ENCODE data around the gene RASA1.
"Not testable (repeated sequence)": the region's sequence is repeated elsewhere in the genome, so short reads cannot be mapped to it uniquely, and the experiment has no call there.

Gene RASA1

DNA sequence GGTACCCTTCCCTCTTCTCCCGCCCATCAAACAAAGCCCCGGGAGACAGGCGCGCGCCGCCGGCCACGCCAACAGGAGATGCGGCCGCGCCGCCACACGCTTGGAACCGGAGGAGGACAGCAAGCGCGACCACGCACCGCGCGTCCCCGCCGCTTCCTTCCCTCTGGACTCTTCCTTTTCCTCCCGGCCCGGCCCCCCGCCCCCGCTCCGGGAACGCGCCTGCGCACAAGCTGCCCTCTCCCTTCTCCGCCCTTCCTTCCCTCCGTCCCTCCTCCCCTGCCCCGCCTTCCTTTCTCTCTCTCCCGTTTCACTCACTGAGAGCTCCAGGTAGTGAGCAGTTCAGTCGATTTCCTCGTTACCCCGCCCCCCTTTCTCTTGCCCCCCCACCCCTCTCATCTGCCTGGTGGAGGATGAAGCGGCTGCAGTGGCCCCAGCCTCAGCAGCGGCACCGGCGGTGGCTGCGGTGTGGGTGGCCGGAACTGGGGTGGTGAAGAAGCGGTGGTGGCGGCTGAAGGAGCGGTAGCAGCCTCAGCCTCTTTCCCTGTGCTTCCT, at the start of gene RASA1:
Gene RASA1 (plus strand): TSS at position 310 of the 552 bp plus-strand sequence. CDS start 569 bp downstream, outside the sequence.
- peak; percentile 98 for DNase-seq (ENCODE audit: low spot score)

DNA sequence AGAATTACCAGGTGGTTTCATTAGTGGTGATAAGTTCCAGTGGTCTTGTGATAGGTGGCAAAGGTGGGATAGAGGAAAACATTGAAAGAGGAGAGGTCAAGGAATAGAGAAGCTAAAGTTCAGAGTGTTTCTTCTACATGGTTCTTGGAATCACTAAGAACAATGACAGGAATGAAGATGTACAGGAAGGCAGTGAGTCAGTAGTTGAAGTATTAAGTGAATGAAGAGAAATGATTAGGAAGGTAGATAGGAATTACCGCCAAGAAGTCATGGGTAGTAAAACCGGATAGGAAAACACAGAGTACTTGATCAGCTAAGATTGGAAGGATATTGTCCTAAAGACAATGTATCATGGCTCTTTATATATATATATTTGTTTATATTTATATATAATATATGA, 37.9 kb upstream of the RASA1 start:
- DNase-seq (ENCODE audit: low spot score): no peak

DNA sequence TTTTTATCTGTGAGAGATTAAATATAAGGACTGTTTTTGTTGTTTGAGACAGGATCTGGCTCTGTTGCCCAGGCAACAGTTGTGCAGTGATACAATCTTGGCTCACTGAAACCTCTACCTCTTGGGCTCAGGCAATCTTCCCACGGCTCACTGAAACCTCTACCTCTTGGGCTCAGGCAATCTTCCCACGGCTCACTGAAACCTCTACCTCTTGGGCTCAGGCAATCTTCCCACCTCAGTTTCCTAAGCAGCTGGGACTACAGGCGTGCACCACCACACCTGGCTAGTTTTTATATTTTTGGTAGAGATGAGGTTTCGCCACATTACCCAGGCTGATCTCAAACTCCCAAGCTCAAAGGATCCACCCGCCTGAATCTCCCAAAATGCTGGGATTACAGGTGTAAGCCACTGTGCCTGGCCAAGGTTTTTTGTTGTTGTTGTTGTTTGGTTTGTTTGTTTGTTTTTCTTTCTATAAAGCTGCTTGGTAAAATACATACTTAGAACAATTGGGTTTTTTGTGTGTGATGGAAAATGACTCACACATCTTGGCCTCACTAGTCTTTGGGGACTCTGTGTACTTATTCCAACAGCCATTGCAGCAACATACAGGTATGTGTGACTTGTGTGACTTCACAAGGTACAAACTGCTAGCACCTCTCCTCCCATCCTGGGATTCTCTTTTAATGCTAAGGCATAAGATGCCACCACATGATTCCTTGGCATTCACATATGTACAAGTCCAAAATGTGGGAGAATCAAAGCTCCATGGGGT, 36.5 kb upstream of the RASA1 start:
- no peak for DNase-seq (ENCODE audit: low spot score)

DNA sequence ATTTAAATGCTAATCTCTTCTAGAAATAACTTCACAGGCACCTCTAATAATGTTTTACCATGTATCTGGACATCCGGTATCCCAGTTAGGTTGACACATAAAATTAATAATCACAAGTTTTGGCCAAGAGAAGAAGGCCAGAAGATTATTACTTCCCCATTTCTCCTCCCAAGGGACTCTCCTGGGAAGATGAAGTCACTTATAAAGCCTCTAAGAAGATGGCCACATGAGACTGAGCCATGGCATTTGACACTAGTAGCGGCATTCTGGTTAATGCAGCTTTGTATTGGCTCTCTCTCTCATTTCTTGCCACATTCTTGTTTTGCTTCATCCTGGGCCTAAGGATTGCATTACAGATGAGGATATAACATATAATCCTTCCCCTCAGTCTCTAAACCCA, 34.5 kb upstream of the RASA1 start:
- no peak for DNase-seq (ENCODE audit: low spot score)

DNA sequence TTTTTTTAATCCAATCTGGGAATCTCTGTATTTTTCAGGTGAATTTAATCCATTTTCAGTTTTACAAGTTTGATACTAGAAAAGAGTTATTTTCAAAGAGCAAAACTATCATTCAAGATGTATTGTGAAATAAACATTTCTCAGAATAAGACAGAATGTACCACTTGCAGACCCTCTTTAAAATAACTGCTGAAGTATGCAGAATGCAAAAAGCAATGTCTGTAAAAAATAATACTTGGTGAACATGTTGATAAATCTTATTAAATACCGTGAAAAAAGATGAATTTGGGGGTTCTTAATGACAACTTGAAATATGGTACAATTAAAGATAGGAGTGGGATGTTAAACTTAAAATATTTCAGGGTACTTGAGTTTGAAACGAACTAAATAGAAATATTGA, 26.1 kb upstream of the RASA1 start:
- DNase-seq (ENCODE audit: low spot score): no peak

DNA sequence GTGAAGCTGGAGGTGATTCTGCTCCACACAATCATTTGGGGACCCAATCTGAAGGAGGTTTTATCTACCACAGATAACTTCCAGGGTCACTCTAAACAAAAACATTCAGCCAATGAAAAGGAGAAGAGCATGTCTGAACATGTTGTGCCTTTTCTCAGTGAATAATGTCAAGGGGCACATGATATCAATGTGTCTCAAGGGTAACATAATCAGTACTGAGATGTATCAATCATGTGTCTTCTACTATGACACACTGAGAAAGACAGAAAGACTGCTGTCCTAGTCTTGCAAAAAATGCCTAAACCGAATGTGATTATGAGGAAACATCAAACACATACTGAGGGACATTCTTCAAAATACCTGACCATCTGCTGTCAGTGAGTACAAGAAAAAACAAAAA, 25.4 kb upstream of the RASA1 start:
- no peak for DNase-seq (ENCODE audit: low spot score)

DNA sequence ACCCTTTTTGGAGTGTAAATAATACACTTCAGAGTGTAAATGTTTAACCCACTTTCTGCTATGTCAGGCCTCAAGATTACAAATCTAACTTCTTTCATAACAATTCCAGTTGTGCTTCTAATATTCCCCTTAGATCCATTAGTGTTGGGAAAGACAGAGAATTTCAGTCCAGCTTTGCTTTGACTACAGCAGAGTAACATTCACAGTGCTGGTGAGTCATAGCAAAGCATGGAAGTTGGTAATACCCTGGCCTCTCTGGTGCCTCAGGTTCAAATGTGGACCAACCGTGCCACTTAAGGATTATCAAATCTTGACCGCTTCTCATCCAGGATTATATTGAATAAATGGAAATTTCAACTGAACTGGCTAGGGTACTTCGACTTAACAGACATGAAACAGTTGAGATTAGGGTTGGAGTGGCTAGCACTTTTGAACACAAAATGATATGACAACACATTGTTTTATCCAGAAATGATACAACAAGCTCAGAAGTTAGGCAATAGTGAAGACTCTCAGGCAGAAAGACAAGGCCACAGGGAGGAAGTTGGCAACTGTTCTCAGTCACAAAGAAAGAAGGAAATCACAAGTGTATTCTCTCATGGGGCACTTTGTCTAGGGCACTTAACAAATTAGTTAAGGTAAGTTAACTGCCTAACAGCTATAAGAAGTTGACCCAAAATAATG, 24.4 kb upstream of the RASA1 start:
- DNase-seq (ENCODE audit: low spot score): no peak

DNA sequence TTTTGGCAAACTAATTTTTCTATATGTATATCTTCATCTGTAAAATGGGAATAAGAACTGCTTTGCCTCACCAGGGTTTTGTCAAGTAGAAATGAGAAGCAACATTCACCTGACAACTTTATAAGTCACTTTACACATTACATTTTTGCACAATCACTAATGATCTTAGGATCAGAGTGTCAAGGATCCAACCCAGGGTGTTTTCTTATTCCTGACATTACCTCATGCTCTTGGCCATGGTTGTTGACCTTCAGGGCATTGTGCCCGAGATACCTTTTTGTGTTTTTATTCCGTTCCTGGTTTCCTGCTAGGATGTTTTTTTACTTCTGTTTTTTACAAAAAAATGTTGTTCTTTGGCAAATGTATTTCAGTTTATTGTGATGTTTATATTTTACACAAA, 22.2 kb upstream of the RASA1 start:
- no peak for DNase-seq (ENCODE audit: low spot score)

DNA sequence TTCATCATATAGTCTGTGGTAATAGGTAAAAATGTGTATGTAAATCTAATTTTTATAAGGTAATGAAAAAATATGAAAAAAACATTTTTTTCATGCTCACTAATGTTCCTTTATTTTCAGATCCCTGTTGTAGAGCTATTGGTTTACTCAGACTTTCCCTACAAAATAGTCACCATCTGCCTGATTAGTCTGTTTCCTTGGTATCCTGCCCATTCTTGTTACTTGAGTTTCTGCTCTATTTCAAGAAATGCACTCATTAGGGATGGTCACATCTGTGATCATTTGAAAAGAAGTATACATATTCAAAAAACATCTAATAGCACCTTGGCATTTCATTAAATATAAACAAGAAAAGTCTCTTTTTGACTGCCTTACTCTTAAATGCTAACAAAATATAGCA, 21.6 kb upstream of the RASA1 start:
- no peak for DNase-seq (ENCODE audit: low spot score)

DNA sequence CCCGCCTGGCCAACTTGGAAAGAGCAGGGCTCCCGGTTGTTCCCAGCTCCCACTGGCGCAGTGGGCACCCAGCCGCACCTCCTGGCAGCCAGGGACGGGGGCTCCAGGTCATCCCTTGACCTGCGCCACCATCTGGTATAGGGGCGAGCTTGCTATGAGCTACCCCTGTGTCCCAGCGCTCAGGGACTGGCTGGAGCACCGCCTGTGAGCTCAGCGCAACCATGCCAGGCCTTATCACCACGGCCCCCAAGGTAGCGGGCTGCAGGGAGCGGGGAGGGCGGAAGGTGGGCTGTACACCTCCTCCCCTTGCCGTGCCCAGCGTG, 15.4 kb upstream of the RASA1 start:
- no peak for DNase-seq (ENCODE audit: low spot score)

DNA sequence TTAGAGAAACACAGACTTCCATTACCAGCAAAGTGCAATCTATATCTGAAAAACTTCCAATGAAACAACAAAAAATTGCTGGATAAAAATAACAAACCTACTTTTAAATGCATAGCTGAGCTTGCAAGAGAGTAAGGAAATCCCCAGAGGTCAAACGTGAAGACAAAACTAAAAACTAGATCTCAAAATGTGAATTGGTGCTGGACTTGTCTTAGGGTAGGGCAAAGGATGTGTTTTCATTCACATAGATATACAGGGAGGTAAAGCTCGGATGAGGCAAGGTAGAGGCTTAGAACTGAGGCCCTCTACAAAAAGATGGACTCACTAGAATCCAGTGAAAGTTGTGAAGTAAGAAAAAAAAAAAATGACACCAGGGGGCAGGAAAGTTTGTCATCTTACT, 13.6 kb upstream of the RASA1 start:
- no peak for DNase-seq (ENCODE audit: low spot score)

DNA sequence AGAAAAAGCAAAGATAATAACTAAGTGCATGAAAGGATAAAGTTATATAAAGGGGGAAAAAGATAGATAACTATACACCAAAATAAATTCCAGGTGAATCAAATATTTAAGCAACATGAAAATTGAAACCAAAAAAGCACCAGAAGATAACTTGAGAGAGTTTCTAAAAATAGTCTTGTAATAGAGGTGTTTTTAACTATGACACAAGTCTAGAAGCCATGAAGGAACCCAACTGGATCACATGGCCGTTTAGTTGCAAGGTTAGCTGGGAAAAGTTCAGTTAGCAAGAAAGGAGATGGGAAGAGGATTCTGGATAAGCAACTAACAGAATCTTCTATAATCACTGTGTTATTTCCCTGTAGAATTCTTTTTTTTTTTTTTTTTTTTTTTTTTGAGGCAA, 9.2 kb upstream of the RASA1 start:
- no peak for DNase-seq (ENCODE audit: low spot score)

DNA sequence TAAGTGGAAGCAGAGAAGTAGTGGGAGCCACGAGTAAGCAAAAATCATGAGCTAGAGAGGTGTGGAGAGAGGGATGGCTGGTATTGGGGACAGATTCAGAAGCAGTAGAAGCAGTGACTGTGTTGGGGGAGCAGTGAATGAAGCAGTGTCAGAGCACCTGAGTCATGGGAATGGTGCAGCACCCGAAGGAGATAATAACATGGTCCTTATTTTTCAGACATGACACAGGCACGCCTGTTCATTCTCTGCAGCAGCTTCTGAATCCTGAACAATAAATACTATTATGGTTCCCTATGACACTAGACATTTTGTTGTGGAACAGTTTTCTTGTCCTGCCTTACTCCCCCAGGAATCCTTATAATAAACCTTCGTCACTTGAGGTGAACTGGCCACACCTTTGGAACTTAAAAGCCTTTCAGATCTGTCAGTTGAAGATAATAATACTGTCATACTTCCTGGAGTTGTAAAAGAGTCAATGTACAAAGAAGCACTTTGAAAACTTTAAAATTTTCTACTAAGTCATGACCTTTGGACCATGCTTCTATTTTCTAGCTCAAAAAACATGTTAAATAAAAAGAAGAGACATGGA, 7.0 kb upstream of the RASA1 start:
- no peak for DNase-seq (ENCODE audit: low spot score)

DNA sequence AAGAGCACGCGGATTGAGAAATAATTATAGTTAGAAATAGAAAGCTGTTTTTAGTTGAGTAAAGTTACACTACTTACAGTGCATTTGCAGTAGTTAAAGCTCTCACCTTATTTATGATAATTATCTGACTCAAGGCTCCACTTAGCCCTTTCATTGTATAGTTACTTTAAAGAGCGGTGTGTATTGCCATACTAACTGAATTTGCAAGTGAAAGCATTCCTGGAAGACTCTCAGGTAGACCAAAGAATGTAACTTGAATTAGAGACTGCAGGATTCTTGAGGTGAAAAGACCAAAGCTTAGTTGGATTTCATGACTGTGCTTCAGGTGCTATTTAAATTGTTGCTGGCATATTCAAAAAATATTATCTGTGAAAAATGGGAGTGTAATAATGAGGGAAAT, 4.2 kb upstream of the RASA1 start:
- DNase-seq (ENCODE audit: low spot score): no peak

DNA sequence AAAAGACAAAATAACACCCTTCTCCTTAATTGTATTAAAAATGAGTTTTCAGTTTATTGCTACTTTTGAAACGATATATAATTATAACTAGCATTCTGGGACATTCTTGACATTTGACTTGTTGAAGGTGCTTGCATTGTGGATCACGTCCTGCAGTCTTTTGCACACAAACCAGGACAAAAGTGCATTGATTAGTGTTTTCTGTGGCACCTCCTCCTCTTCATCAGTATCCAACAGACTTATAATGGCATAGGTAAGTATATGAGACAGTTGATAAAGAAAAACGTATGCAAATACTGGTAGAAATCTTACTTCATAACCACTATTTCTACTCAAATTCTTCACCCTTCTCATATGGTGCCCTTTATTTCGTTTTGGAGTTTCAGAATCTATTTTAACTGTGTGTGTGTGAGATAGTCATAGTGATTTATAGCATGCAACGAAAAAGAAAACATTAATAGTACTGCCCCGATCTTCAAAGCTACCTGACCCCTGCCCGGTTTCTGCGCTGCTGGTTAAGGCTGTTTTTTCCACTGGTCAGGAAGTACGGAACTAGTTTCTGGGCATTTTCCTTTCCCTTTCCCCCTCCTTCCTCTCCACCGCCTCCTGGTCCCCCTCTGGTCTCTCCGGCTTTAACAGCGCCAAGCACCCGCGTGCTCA, 639 bp upstream of the RASA1 start:
- no peak for DNase-seq (ENCODE audit: low spot score)

DNA sequence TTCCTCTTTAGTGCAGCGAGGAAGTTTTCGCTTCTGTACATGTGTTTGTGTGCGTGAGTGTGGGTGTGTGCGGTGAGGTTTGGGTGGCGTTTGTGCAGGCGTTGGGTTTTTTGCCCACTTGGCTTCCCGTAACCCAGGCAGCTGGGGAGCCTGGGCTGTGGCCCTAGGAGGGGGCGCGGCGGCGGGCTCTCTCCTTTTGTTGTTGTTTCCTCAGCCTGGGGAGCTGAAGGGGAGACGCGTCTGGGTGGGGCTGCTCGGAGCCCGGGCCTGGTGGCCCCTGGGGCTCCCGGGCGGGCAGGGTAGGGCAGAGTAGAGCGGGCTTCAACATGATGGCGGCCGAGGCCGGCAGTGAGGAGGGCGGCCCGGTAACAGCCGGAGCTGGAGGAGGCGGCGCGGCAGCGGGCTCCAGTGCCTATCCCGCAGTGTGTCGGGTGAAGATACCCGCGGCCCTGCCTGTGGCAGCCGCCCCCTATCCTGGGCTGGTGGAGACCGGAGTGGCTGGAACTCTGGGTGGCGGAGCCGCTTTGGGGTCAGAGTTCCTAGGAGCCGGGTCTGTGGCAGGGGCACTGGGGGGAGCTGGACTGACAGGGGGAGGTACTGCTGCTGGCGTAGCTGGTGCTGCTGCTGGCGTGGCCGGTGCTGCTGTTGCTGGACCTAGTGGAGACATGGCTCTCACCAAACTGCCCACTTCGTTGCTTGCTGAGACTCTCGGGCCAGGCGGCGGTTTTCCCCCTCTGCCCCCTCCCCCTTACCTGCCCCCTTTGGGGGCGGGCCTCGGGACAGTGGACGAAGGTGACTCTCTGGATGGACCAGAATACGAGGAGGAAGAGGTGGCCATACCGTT, 665 bp downstream of the RASA1 start:
- peak; percentile 82 for DNase-seq (ENCODE audit: low spot score)

DNA sequence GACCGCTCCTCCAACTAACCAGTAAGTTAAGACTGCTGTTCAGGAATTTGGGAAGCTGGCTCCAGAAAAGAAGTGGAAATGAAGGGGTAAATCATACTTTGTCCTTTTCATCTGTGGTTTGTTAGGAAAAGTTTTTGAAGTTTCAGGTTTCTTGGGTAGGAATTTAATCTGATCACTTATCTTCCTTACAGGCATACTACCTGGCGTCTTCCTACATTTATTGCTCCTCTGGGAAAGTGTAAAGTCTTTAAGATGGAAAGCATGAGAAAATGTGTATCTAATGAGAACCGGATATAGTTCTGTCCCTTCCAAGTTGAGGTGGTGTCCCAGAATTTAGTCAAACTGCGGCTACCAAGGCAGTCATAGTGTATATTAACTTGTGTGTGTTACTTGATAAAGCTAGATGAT, 1.3 kb downstream of the RASA1 start:
- no peak for DNase-seq (ENCODE audit: low spot score)

DNA sequence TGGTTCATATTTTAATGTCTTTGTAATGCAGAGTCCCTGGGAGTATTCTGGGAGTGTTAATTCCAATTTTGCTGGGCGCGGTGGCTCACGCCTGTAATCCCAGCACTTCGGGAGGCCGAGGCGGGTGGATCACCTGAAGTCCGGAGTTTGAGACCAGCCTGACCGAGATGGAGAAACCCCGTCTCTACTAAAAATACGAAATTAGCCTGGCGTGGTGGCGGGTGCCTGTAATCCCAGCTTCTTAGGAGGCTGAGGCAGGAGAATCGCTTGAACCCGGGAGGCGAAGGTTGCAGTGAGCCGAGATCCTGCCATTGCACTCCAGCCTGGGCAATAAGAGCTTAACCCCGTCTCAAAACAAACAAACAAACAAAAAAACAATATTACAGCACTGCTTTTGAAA, 3.2 kb downstream of the RASA1 start:
- not testable (repeated sequence) for DNase-seq (ENCODE audit: low spot score)

DNA sequence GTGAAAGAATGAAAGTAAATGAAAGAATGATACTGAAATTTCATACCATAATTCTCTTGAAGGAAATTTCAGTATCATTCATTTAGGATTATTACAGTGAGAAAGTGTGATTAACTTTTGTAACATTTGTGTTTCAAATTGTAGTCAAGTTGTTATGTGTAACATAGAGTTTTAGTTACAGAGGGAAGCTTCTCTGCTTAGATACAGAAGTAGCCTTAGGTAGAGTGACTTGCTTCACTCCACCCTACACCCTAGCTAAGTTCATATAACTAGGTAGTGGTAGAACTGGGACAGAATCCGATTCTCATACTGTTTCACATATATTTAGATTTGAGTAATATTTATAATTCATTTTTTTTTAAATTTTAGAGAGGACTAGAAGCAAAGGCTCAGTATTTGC, 9.0 kb downstream of the RASA1 start:
- DNase-seq (ENCODE audit: low spot score): no peak

DNA sequence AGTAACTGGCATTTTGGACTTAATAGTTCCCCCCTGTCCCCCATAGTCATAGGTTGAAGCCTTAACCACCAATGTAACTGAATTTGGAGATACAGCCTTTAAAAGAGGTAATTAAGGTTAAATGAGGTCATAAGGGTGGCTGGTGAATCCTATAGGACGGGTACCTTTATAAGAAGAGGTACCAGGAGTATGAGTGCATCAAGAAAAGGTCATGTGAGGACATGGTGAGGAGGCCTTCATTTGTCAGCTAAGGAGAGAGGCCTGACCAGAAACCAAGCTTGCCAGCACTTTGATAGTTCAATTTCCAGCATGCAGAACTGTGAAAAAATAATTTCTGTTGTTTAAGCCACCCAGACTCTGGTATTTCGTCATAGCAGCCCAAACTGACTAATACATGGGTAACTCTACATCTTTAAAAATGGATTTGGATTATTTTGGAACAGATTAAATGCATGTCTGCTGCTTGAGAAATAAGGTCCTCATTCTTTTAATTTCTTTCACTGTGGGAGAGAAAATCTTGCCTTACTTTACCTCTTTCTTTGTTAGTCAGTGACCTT, 9.7 kb downstream of the RASA1 start:
- DNase-seq (ENCODE audit: low spot score): no peak

DNA sequence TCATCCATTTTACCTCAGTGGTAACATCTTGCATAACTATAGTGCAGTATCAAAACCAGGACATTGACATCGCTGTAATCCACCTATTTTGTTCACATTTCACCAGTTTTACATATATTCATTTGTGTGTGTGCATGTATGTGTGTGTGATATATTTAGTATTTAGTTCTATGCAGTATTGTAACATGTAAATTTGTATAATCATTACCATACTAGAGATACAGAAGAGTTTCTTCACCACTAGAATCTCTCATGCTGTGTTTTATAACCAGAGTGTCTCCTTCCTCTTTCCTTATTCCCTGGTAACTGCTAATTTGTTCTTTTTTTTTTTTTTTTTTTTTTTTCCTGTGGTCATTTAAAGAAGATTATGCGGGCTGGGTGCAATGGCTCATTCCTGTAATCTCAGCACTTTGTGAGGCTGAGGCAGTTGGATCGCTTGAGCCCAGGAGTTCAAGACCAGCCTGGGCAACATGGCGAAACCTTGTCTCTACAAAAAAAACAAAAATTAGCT, 11.0 kb downstream of the RASA1 start:
- no peak for DNase-seq (ENCODE audit: low spot score)
